ENCODE results near the gene THADA.

The THADA gene

GRCh38 chr2:43218155-43218701 is 377.6 kb downstream of the THADA start:
- no peak for DNase-seq (ENCODE audit: extremely low spot score)
- CTCF ChIA-PET = interaction anchor here (1.0 to 3.1 kb wide), 6 partner anchors 9 to 266 kb away, joined by 3 to 18 read pairs (median 8); partner anchors contain the start of gene ZFP36L2
- no peak for TF ChIP-seq CTCF (IDR thresholded peaks at IDR 0.05; ENCODE audit: control extremely low read depth, extremely low read depth, low read depth, missing control alignments)
- POLR2A ChIA-PET = no interaction called here

GRCh38 chr2:43217228-43218154 is 378.3 kb downstream of the THADA start:
- DNase-seq (ENCODE audit: extremely low spot score) = no peak
- TF ChIP-seq CTCF (IDR thresholded peaks at IDR 0.05; ENCODE audit: control extremely low read depth, extremely low read depth, low read depth, missing control alignments) = no peak
- ChIA-PET CTCF (interaction anchor here (1.0 to 3.1 kb wide), 6 partner anchors 10 to 267 kb away, joined by 3 to 18 read pairs (median 8); partner anchors contain the start of gene ZFP36L2), POLR2A (no interaction called here)

DNA sequence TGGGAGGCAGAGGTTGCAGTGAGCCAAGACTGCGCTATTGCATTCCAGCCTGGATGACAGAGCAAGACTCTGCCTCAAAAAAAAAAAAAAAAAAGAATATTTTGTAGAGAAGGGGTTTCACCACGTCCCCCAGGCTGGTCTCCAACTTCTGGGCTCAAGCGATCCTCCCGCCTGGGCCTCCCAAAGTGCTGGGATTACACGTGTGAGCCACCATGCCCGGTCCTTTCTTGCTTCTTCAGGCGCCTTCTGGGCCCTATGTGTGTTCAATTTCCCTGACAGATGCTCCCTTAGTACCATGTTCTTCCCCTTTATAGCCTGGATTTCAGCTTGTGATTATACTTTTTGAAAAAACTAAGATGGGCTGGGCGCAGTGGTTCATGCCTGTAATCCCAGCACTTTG is 379.2 kb downstream of the THADA start:
- POLR2A ChIA-PET = no interaction called here
- TF ChIP-seq CTCF (IDR thresholded peaks at IDR 0.05; ENCODE audit: control extremely low read depth, extremely low read depth, low read depth, missing control alignments) = no peak
- CTCF ChIA-PET = interaction anchor here (2.8 to 3.1 kb wide), 2 partner anchors 10 to 46 kb away, joined by 7 to 11 read pairs; partner anchors contain the start of gene ZFP36L2
- no peak for DNase-seq (ENCODE audit: extremely low spot score)

DNA sequence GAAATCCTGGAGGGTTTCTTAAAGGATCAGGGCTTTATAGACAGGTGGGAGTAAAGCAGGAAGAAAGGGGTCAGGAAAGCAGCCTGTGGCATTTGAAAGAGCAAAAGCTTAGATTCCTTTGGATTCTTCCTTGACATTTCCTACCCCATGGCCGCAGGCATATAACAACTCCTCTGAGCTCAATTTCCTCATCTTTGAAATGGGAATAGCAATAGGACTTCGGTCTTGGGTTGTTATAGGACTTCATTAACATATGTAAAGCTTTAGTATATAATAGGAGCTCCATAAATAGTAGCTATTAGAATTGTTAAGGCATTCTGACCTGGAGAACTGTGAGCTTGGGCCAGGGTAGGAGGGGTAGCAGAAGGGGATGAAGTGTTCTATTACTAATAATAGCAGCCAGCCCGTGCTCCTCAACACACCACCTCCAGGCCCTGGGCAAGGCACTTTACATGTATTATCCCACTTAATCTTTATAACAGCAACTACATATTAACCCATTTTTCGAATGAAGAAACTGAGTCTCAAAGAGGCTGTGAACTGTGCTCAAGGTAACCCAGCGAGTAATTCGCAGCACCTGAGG is 380.1 kb downstream of the THADA start:
- CTCF ChIA-PET = interaction anchor here (0.7 to 1.2 kb wide), 6 partner anchors 9 to 362 kb away, joined by 3 to 5 read pairs (median 4); no protein-coding TSS in a partner anchor

DNA sequence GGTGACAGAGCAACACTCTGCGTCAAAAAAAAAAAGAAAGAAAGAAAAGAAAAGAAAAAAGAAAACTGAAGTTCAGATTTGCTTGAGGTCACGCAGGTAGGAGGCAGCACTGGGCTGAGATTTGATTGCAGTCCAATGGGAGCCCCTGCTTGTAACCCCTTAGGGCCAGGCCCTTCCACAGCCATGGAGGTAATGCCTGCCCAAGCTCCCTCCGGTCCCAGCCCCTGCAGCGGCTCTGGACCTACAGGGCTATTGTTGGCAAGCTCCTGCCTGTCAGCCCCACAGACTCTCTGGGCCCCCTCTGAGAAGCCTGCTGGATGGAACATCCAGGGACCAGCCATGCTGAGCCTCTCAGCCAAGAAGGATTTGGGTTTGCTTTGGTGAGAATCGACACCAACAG is 381.6 kb downstream of the THADA start:
- ChIA-PET CTCF (no interaction called here), POLR2A (interaction anchor here (0.6 kb wide), 1 partner anchor 17 kb away, joined by 4 read pairs; no protein-coding TSS in a partner anchor)
- DNase-seq (ENCODE audit: extremely low spot score) = no peak
- TF ChIP-seq CTCF (IDR thresholded peaks at IDR 0.05; ENCODE audit: control extremely low read depth, extremely low read depth, low read depth, missing control alignments) = peak; percentile 22

More for the DNA sequence above, 380.1 kb downstream of the THADA start:
- no peak for DNase-seq (ENCODE audit: extremely low spot score)
- POLR2A ChIA-PET = no interaction called here
- no peak for TF ChIP-seq CTCF (IDR thresholded peaks at IDR 0.05; ENCODE audit: control extremely low read depth, extremely low read depth, low read depth, missing control alignments)

GRCh38 chr2:43212931-43213330 is 382.9 kb downstream of the THADA start:
- TF ChIP-seq CTCF (IDR thresholded peaks at IDR 0.05; ENCODE audit: control extremely low read depth, extremely low read depth, low read depth, missing control alignments) = no peak
- ChIA-PET POLR2A (interaction anchor here (0.6 kb wide), 1 partner anchor 14 kb away, joined by 4 read pairs; the partner anchor contains the start of gene ZFP36L2), CTCF (interaction anchor here (0.6 to 2.5 kb wide), 7 partner anchors 9 to 339 kb away, joined by 3 to 9 read pairs (median 3); no protein-coding TSS in a partner anchor)
- no peak for DNase-seq (ENCODE audit: extremely low spot score)
